ENCODE measurements around the gene TAPT1. TPM values are rescaled to one million over a fixed set of nuclear protein-coding genes. Genes with fewer than 3 reads are reported as not detected.
A peak's percentile ranks its signal among the peaks of the same experiment; 100 is the strongest.

Gene TAPT1
- total and polyA plus RNA-seq, 2 experiments from 2014 or later = 3.6 to 9.9 TPM

DNA sequence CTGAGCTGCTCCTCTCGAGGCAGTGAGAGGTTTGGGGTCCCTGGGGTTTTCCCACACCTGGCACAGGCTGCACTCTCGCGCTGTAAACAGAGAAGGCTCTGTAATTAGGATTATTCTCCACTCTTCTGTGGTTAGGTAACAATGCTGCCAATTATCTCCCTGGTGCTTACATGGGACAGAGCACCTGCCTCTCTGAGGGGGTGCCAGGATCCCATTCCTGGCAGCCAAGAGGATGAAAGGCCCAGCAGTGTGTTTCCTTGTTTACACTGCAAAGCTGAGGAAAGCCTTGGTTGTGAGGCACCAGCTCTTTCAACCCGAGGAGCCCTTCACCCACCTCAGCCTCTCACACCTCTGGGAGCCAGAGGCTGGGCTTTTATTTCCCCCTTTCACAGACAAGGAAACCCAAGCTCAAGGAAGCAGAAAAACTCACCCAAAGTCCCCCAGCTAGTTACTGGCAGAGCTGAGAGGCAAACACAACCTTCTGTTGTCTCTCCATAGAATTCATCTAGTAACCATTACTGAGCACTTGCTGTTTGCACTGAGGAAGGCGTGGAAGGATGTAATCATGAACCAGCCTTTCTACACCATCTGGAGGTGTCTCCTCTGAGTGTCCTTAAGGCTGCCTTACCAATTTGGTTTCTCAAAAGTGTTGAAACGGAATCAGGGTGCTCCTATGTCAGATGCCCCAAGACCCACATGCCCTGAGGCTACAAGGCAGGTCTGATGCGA, 102.8 kb downstream of the TAPT1 start:
- H3K36me3 Mint-ChIP-seq (ENCODE audit: low read depth) = no peaks in the 10 kb centered on the region
- no peak for DNase-seq (ENCODE audit: low spot score)
- H3K4me1 Mint-ChIP-seq = peaks cover 4% of the 10 kb centered on the region; the same call in 2 of the 3 replicates

DNA sequence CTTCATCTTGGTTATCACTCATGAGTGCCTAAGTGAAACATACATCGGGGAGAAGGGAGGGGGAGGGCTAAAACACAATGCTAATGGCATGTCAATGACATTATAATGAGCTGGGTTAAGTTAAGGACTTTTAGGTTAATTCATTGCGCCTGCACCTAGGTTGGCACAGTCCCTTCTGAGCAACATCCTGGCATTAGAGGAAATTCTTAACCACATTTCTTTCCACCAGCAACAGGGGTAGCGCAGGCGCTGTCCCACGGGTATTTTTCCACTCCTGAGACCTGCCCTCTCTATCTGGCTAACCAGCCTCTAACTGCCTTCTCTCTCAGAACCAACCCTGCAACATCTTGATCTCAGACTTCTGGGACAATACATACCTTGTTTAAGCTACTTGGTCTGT, 103.5 kb downstream of the TAPT1 start:
- H3K4me2 ChIP-seq = no peak overlapping the region
- Mint-ChIP-seq H3K9me3 (no peaks in the 10 kb centered on the region), H3K27ac (no peak overlapping the region)
- TF ChIP-seq ZNF331 (CRISPR knock-in tag; IDR thresholded peaks at IDR 0.05; ENCODE audit: low read depth) (no peak), CREB1 (CRISPR knock-in tag; IDR thresholded peaks at IDR 0.05; ENCODE audit: low read depth) (no peak), STAT1 (IDR thresholded peaks at IDR 0.05; ENCODE audit: unreplicated experiment) (no peak), EZH2phosphoT487 (IDR thresholded peaks at IDR 0.05; ENCODE audit: unreplicated experiment) (no peak), NANOG (IDR thresholded peaks at IDR 0.05; ENCODE audit: borderline replicate concordance) (no peak), JUNB (IDR thresholded peaks at IDR 0.05; ENCODE audit: unreplicated experiment) (no peak), ZNF114 (CRISPR knock-in tag; IDR thresholded peaks at IDR 0.05) (no peak)
- TF ChIP-seq, protein P1, sequence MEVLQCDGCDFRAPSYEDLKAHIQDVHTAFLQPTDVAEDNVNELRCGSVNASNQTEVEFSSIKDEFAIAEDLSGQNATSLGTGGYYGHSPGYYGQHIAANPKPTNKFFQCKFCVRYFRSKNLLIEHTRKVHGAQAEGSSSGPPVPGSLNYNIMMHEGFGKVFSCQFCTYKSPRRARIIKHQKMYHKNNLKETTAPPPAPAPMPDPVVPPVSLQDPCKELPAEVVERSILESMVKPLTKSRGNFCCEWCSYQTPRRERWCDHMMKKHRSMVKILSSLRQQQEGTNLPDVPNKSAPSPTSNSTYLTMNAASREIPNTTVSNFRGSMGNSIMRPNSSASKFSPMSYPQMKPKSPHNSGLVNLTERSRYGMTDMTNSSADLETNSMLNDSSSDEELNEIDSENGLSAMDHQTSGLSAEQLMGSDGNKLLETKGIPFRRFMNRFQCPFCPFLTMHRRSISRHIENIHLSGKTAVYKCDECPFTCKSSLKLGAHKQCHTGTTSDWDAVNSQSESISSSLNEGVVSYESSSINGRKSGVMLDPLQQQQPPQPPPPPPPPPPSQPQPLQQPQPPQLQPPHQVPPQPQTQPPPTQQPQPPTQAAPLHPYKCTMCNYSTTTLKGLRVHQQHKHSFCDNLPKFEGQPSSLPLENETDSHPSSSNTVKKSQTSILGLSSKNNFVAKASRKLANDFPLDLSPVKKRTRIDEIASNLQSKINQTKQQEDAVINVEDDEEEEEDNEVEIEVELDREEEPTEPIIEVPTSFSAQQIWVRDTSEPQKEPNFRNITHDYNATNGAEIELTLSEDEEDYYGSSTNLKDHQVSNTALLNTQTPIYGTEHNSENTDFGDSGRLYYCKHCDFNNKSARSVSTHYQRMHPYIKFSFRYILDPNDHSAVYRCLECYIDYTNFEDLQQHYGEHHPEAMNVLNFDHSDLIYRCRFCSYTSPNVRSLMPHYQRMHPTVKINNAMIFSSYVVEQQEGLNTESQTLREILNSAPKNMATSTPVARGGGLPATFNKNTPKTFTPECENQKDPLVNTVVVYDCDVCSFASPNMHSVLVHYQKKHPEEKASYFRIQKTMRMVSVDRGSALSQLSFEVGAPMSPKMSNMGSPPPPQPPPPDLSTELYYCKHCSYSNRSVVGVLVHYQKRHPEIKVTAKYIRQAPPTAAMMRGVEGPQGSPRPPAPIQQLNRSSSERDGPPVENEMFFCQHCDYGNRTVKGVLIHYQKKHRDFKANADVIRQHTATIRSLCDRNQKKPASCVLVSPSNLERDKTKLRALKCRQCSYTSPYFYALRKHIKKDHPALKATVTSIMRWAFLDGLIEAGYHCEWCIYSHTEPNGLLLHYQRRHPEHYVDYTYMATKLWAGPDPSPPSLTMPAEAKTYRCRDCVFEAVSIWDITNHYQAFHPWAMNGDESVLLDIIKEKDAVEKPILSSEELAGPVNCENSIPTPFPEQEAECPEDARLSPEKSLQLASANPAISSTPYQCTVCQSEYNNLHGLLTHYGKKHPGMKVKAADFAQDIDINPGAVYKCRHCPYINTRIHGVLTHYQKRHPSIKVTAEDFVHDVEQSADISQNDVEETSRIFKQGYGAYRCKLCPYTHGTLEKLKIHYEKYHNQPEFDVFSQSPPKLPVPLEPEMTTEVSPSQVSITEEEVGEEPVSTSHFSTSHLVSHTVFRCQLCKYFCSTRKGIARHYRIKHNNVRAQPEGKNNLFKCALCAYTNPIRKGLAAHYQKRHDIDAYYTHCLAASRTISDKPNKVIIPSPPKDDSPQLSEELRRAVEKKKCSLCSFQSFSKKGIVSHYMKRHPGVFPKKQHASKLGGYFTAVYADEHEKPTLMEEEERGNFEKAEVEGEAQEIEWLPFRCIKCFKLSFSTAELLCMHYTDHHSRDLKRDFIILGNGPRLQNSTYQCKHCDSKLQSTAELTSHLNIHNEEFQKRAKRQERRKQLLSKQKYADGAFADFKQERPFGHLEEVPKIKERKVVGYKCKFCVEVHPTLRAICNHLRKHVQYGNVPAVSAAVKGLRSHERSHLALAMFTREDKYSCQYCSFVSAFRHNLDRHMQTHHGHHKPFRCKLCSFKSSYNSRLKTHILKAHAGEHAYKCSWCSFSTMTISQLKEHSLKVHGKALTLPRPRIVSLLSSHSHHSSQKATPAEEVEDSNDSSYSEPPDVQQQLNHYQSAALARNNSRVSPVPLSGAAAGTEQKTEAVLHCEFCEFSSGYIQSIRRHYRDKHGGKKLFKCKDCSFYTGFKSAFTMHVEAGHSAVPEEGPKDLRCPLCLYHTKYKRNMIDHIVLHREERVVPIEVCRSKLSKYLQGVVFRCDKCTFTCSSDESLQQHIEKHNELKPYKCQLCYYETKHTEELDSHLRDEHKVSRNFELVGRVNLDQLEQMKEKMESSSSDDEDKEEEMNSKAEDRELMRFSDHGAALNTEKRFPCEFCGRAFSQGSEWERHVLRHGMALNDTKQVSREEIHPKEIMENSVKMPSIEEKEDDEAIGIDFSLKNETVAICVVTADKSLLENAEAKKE (CRISPR knock-in tag; IDR thresholded peaks at IDR 0.05) = no peak
- TF ChIP-seq, protein P2, sequence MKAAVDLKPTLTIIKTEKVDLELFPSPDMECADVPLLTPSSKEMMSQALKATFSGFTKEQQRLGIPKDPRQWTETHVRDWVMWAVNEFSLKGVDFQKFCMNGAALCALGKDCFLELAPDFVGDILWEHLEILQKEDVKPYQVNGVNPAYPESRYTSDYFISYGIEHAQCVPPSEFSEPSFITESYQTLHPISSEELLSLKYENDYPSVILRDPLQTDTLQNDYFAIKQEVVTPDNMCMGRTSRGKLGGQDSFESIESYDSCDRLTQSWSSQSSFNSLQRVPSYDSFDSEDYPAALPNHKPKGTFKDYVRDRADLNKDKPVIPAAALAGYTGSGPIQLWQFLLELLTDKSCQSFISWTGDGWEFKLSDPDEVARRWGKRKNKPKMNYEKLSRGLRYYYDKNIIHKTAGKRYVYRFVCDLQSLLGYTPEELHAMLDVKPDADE (IDR thresholded peaks at IDR 0.05) = no peak
- TF ChIP-seq, protein P3, sequence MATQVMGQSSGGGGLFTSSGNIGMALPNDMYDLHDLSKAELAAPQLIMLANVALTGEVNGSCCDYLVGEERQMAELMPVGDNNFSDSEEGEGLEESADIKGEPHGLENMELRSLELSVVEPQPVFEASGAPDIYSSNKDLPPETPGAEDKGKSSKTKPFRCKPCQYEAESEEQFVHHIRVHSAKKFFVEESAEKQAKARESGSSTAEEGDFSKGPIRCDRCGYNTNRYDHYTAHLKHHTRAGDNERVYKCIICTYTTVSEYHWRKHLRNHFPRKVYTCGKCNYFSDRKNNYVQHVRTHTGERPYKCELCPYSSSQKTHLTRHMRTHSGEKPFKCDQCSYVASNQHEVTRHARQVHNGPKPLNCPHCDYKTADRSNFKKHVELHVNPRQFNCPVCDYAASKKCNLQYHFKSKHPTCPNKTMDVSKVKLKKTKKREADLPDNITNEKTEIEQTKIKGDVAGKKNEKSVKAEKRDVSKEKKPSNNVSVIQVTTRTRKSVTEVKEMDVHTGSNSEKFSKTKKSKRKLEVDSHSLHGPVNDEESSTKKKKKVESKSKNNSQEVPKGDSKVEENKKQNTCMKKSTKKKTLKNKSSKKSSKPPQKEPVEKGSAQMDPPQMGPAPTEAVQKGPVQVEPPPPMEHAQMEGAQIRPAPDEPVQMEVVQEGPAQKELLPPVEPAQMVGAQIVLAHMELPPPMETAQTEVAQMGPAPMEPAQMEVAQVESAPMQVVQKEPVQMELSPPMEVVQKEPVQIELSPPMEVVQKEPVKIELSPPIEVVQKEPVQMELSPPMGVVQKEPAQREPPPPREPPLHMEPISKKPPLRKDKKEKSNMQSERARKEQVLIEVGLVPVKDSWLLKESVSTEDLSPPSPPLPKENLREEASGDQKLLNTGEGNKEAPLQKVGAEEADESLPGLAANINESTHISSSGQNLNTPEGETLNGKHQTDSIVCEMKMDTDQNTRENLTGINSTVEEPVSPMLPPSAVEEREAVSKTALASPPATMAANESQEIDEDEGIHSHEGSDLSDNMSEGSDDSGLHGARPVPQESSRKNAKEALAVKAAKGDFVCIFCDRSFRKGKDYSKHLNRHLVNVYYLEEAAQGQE (IDR thresholded peaks at IDR 0.05; ENCODE audit: unreplicated experiment) = no peak

More for the DNA sequence above, 102.8 kb downstream of the TAPT1 start:
- Histone ChIP-seq H3K27ac (ENCODE audit: low read depth) (no peak overlapping the region), H3K4me3 (no peak overlapping the region), H3K79me2 (replicated peaks; ENCODE audit: insufficient read depth) (no peaks in the 10 kb centered on the region), H4K20me1 (replicated peaks; ENCODE audit: insufficient read depth) (no peaks in the 10 kb centered on the region), H2AFZ (peak overlapping the region; percentile 38; the same call in 1 of the 2 replicates), H3K9me2 (ENCODE audit: insufficient read depth) (0 out of 2 replicates have a peak, but pooled peaks cover 6% of the 10 kb centered on the region), H3K27me3 (ENCODE audit: insufficient read depth) (no peaks in the 10 kb centered on the region), H3K36me3 (ENCODE audit: insufficient read depth) (no peaks in the 10 kb centered on the region), H3F3A (replicated peaks; ENCODE audit: low read depth) (no peaks in the 10 kb centered on the region), H3K4me2 (no peak overlapping the region), H3K4me1 (ENCODE audit: insufficient read depth) (no peaks in the 10 kb centered on the region)
- TF ChIP-seq EZH2 (IDR thresholded peaks at IDR 0.05; ENCODE audit: low read depth, unreplicated experiment) = no peak
- no peak overlapping the region for H3K27ac Mint-ChIP-seq
- ATAC-seq = peak; percentile 52
- peaks cover 14% of the 10 kb centered on the region for H3K27me3 Mint-ChIP-seq (ENCODE audit: insufficient read depth, low read depth, poor library complexity)
- no peaks in the 10 kb centered on the region for H3K9me3 Mint-ChIP-seq
- no peak overlapping the region for H3K4me3 Mint-ChIP-seq

More for the DNA sequence above, 103.5 kb downstream of the TAPT1 start:
- no peaks in the 10 kb centered on the region for H4K20me1 ChIP-seq (replicated peaks; ENCODE audit: insufficient read depth)
- 0 out of 2 replicates have a peak overlapping the region, but pooled peaks have one; percentile 38 for H2AFZ ChIP-seq
- no peaks in the 10 kb centered on the region for H3K4me1 ChIP-seq (ENCODE audit: insufficient read depth)
- H3K79me2 ChIP-seq (replicated peaks; ENCODE audit: insufficient read depth) = no peaks in the 10 kb centered on the region
- H3K36me3 Mint-ChIP-seq (ENCODE audit: low read depth) = no peaks in the 10 kb centered on the region
- no peak overlapping the region for H3K4me3 ChIP-seq
- H3K27me3 Mint-ChIP-seq (ENCODE audit: insufficient read depth, low read depth, poor library complexity) = peaks cover 14% of the 10 kb centered on the region
- H3K36me3 ChIP-seq (ENCODE audit: insufficient read depth) = no peaks in the 10 kb centered on the region
- 0 out of 2 replicates have a peak, but pooled peaks cover 6% of the 10 kb centered on the region for H3K9me2 ChIP-seq (ENCODE audit: insufficient read depth)
- H3K4me3 Mint-ChIP-seq = no peak overlapping the region
- H3K4me1 Mint-ChIP-seq = peaks cover 4% of the 10 kb centered on the region; the same call in 2 of the 3 replicates
- no peaks in the 10 kb centered on the region for H3F3A ChIP-seq (replicated peaks; ENCODE audit: low read depth)
- ATAC-seq = no peak
- H3K27ac ChIP-seq (ENCODE audit: low read depth) = no peak overlapping the region
- no peak for DNase-seq (ENCODE audit: low spot score)
- no peaks in the 10 kb centered on the region for H3K27me3 ChIP-seq (ENCODE audit: insufficient read depth)

Measured in GM23338 (cell line).